GM04504 (cell line): ENCODE measurements around the gene ALX4.

Experiments
- DNase-seq: peaks from one replicate; pipeline ENCODE4 v3.0.0-alpha.2; 2012; ENCODE audit warnings: low read depth

Gene ALX4

DNA sequence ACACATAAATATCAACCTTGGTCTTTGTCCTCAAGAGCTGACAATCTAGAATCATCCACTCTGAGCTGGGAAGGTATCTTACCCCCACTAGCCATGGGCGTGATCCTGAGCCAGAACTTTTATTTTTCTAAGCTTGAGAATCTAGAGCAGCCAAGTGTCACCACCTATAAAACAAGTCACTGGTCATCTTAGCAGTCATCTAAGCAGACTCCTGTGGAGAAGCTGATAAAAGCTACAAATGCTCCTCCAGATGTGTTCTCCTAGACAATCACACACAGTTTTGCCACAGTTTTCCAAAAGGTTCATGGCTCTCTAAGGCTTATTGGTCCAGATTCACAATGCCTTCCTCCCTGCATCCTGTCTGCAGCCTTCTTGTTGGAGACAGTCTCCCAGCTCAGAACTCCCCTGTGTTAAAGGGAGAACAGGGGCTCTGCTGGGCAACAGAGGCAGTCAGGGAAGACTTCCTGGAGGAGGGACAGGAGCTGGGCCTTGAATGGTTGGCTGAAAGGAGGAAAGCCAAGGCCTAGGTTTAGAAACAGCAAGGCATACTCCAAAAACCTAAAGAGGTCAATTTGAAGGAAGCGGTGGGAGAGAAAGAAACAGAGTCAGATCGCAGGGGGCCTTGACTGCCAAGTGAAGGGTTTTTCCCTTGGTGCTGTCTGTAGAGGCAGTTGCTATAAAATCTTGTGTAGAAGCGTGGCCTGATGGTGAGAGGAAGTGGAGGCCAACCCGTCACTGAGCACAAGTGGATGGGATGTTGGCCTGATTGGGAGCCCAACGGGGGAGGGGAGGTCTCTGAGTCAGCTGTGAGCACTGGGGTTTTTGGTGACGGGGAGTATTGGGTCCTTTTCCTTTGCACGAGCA is 42.0 kb downstream of the ALX4 start:
- DNase-seq = no peak

DNA sequence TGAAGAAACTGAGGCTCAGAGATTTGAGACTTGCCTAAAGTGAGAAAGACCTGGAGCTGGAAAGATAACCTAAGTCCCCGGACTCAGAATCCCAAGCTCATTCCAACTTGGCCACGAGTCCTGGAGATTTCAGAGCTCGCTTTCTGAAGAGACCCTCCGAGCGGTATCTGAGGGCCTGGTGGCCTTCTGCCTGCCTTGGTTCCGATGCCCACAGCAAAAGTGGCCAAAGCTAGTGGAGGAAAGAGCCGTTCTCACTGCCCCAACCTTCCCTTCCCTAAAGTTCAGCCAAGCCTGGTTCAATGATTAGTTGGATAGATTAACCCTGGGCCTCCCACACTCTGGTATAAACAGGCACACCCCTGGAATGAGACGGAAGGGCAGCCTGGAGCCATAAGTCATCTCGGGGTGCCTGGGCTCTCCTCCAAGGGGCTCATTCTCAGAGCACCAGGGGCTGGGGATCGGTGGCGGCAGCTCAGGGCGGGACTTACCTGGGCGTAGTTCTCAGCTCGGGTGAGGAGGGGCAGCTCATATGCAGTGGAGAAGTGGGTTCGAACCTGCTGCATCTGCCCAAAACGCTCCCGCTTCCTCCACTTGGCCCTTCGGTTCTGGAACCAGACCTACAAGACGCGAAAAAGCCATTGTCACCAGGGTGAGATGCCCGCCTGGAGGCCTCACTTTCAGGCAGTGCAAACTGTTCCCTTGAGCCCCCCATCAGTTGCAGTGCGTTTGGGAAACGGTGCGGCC is 42.8 kb downstream of the ALX4 start:
- no peak for DNase-seq

- no peak for DNase-seq
These were observed 43.7 kb downstream of the ALX4 start for GRCh38 chr11:44266056-44266780.

- no peak for DNase-seq
These were observed 45.2 kb downstream of the ALX4 start for GRCh38 chr11:44264761-44265160.

DNA sequence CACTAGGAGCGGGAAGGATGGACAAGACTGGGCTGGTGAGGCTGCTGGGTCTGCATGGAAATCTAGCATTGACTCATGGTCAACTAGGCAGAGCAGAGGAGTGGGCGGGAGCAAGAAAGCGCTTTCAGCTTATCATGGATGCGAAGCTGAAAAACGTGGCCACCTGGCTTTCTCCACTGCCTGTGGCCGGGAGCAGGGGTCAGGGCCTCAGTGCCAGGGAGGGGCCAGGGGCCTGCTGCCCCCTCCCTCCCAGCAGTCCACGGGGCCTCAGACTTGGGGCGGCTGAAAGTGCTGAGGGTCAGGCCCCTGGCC is 45.5 kb downstream of the ALX4 start:
- no peak for DNase-seq

DNA sequence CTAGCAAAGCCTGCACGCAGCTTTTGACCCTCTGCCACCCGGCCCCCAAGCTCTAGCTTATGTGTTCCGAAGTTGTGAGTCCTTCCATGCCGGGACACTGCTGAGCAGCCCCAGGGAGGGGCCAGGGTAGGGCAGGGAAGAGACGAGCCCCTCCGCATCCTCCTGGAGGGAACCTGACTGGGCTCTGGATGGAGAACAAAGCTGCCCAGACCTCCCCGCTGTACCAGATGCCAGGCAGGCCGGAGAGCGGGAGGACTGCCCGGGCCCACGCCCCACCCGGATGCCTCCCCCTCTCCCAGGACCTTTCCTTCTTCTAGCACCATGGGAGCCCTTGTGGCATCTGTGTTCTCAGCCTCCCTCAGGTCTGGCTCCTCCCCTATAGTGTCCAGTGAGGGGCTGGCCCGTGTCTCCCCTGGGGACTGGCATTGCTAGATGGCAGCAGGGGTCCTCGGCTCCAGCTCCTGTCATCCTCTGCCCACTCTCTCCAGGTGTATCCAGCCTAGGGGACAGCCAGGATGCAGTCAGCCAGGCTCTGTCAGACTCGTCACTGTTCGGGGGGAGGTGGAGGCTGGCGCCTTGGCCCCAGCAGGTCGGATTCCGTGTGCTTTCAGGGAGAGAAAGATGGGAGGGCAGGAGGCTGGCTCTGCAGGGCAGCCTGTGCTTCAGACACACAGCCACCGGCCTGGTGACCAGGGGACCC is 46.1 kb downstream of the ALX4 start:
- no peak for DNase-seq

DNA sequence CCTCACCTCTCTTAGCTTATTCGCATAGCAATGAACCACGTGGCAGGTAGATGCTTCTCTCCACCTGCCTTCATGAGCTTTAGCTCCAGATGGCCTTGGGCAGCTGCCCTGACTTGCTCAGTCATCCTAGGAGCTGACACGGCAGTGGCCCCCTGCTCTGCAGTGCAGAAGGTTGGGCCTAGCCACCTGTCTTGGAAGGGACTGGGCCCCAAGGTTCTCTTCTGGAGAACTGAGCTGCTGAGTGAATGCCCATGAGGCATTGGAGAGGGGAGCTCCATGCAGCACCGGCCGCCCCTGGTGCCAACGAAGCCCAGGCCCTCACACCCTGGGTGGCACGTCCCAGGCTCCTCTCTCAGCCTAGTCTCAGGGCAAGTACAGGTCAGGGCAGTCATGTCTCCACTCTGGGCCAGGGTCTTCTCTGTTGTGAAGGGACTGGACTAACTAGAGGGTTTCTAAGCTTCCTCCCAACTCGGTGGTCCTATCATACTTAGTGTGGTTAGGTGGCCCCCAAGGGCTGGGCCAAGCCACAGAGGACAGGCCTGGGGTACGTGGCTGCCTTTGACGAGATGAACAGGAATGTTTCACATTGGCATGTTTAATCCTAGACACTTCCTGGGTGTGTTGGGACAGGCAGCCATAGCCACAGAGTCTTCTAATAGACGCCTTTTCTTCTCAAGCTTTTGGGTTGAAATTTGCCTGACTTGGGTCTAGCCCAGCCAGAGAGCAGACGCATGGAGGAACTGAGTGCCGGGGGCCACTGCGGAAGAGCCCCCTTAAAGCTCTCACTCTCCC is 47.9 kb downstream of the ALX4 start:
- DNase-seq = no peak

GRCh38 chr11:44260081-44260480 is 49.9 kb downstream of the ALX4 start:
- no peak for DNase-seq

GRCh38 chr11:44258839-44259420 is 51.0 kb downstream of the ALX4 start:
- DNase-seq = no peak

GRCh38 chr11:44258190-44258489 is 51.8 kb downstream of the ALX4 start:
- DNase-seq = peak; percentile 22

- DNase-seq = no peak
These were observed 52.4 kb downstream of the ALX4 start for GRCh38 chr11:44257338-44258189.

DNA sequence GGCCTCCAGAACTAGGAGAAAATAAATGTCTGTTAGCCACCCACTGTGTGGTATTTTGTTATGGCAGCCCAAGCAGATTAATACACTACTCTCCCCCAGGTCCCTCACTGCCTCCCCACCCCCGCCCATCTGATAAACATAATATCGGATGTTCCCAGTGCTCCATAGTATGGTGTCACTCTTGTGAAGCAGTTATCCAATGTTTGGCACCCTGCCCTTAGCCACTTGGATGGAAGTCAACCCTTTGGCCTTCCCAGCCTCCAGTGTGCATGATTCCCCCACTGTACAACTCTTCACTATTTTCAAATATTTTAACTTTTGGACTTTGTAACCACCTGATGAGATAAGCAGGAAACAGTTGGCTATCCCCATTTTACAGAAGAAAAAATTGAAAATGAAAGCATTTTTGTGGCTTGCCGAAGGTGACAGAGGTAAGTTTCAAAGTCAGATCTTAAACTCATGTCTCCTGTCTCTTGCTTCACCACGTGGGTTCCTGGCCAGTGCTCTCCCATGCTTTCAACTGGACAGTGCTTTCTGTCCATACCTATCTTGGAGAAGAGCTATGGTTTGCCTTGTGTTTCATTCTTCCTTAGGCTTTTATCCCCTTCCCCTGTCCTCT is 53.2 kb downstream of the ALX4 start:
- DNase-seq = no peak

GRCh38 chr11:44255406-44256071 is 54.4 kb downstream of the ALX4 start:
- DNase-seq = no peak

GRCh38 chr11:44252999-44253602 is 56.8 kb downstream of the ALX4 start:
- DNase-seq = no peak

- DNase-seq = no peak
These were observed 59.5 kb downstream of the ALX4 start for GRCh38 chr11:44250421-44250820.

- DNase-seq = no peak
These were observed 61.8 kb downstream of the ALX4 start for GRCh38 chr11:44248109-44248508.

- DNase-seq = no peak
These were observed 62.4 kb downstream of the ALX4 start for GRCh38 chr11:44247508-44247907.

GRCh38 chr11:44246726-44247125 is 63.2 kb downstream of the ALX4 start:
- peak; percentile 48 for DNase-seq
